Karpas-422 (cell line): ENCODE results near the gene AIF1L. TPM values are rescaled to one million over a fixed set of nuclear protein-coding genes. Genes with fewer than 3 reads are reported as not detected.

Experiments used
- DNase-seq: peaks from one replicate; pipeline ENCODE4 v3.0.0-alpha.2; 2015
- H2AFZ ChIP-seq: fragments of 200-600 bp; sonication (generic); 2 replicates; pipeline ENCODE4 v1.6.1; 2014; ENCODE audit warnings: antibody characterized with exemption, low read length, mixed read lengths
- H3K27ac ChIP-seq: fragments of 200-600 bp; sonication (generic); 2 replicates; pipeline ENCODE4 v1.5.1; 2014; ENCODE audit warnings: mild to moderate bottlenecking, low read length, moderate library complexity
- H3K27me3 ChIP-seq: fragments of 200-600 bp; sonication (generic); 2 replicates; pipeline ENCODE4 v1.6.1; 2014; ENCODE audit warnings: low read length, mixed read lengths
- H3K36me3 ChIP-seq: fragments of 200-600 bp; sonication (generic); 2 replicates; pipeline ENCODE4 v1.6.1; 2014; ENCODE audit warnings: low read length, mixed read lengths; ENCODE audit not compliant: insufficient read depth
- H3K4me1 ChIP-seq: fragments of 200-600 bp; sonication (generic); 2 replicates; pipeline ENCODE4 v1.6.1; 2014; ENCODE audit warnings: mild to moderate bottlenecking, low read length, mixed read lengths
- H3K4me2 ChIP-seq: fragments of 200-600 bp; sonication (generic); 2 replicates; pipeline ENCODE4 v1.6.1; 2014; ENCODE audit warnings: low read length, low read depth, mild to moderate bottlenecking; ENCODE audit not compliant: poor library complexity, severe bottlenecking
- H3K4me3 ChIP-seq: fragments of 200-600 bp; sonication (generic); 2 replicates; pipeline ENCODE4 v1.5.1; 2014; ENCODE audit warnings: mild to moderate bottlenecking, antibody characterized with exemption, low read length, mixed read lengths
- H3K79me2 ChIP-seq: fragments of 200-600 bp; sonication (generic); 2 replicates; pipeline ENCODE4 v1.6.1; 2014; ENCODE audit warnings: mild to moderate bottlenecking, low read length, mixed read lengths
- H3K9ac ChIP-seq: fragments of 200-600 bp; sonication (generic); 2 replicates; pipeline ENCODE4 v1.6.0; 2014; ENCODE audit warnings: low read length
- H3K9me2 ChIP-seq: fragments of 200-600 bp; sonication (generic), shearing (Covaris generic); replicated peaks from 2 replicates; pipeline ENCODE4 v1.6.0; 2014; ENCODE audit warnings: mild to moderate bottlenecking, low read length, moderate library complexity; ENCODE audit not compliant: insufficient read depth
- H3K9me3 ChIP-seq: fragments of 300-700, 200-600 bp; sonication (generic); 2 replicates; pipeline ENCODE4 v1.6.1; 2014; ENCODE audit warnings: low read length, mixed read lengths
- H4K20me1 ChIP-seq: fragments of 200-600 bp; sonication (generic); 2 replicates; pipeline ENCODE4 v1.6.1; 2014; ENCODE audit warnings: mild to moderate bottlenecking, antibody characterized with exemption, low read length, low read depth; ENCODE audit not compliant: insufficient read depth
- small RNA-seq: library from RNA; depleted of rRNA; stranded (forward); fragments of <200 nt; gene quantifications from one replicate; pipeline ENCODE3, GENCODE V24; 2014
- total RNA-seq: library from RNA; depleted of rRNA; stranded (reverse); fragments of >200 nt; shearing (Covaris generic); gene quantifications from 2 replicates; pipeline ENCODE4 v1.2.3, GENCODE V29; 2014; ENCODE audit warnings: low replicate concordance; rRNA removed

AIF1L gene
- total RNA-seq, 1 experiment from 2014 or later = not detected

DNA sequence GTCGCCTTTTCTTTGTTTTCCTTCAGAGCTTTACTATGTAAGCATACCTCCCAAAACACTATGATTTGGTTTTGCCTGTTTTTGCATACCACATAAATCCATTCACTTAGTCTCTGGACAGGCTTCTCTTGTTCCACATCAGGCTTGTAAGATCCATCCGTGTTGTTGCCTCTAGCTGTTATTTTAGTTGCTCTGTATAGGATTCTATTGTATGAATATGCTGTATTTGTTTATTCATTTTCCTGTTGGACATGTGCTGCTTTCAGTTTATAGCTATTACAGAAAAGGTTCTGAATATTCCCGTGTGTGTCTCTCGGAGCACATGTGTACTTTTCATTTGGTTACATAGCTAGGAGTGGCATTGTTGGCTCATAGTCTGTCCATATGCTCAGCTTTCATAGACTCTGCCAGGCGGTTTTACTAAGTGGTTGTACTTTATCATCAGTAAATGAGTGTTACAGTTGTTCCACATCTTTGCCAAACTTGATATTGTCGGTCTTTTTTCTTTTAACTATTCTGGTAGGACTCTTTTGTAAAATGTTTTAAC is 70.9 kb downstream of the AIF1L start:
- peaks cover 58% of the 10 kb centered on the region for H3K36me3 ChIP-seq

DNA sequence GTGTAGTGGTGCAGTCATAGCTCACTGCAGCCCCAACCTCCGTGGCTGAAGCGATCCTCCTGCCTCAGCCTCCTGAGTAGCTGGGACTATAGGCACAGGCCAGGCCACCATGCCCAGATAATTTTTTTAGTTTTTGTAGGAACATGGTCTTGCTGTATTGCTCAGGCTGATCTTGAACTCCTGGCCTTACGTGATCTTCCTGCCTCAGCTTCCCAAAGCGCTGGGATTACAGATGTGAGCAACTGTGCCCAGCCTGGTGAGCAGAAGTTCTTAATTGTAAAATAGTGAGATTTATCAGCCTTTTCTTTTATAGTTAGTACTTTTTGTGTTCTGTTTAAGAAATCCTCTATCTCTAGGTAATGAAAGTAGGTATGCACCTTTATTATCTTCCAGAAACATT is 71.6 kb downstream of the AIF1L start:
- H3K27ac ChIP-seq = no peak overlapping the region
- no peak overlapping the region for H2AFZ ChIP-seq
- H3K4me2 ChIP-seq = no peak overlapping the region
- H3K4me3 ChIP-seq = no peak overlapping the region
- DNase-seq = no peak
- H4K20me1 ChIP-seq = no peaks in the 10 kb centered on the region
- H3K27me3 ChIP-seq = no peaks in the 10 kb centered on the region
- H3K9me3 ChIP-seq = no peaks in the 10 kb centered on the region
- no peak overlapping the region for H3K9ac ChIP-seq
- no peaks in the 10 kb centered on the region for H3K4me1 ChIP-seq
- peaks cover 59% of the 10 kb centered on the region for H3K79me2 ChIP-seq
- peaks cover 55% of the 10 kb centered on the region for H3K36me3 ChIP-seq
- H3K9me2 ChIP-seq = no peaks in the 10 kb centered on the region

More for the DNA sequence above, 70.9 kb downstream of the AIF1L start:
- H3K4me2 ChIP-seq = no peak overlapping the region
- DNase-seq = no peak
- H3K79me2 ChIP-seq = peaks cover 62% of the 10 kb centered on the region
- no peaks in the 10 kb centered on the region for H4K20me1 ChIP-seq
- H3K27me3 ChIP-seq = no peaks in the 10 kb centered on the region
- no peak overlapping the region for H3K9ac ChIP-seq
- no peaks in the 10 kb centered on the region for H3K9me3 ChIP-seq
- no peaks in the 10 kb centered on the region for H3K4me1 ChIP-seq
- no peak overlapping the region for H3K27ac ChIP-seq
- no peak overlapping the region for H2AFZ ChIP-seq
- H3K9me2 ChIP-seq = no peaks in the 10 kb centered on the region
- no peak overlapping the region for H3K4me3 ChIP-seq

DNA sequence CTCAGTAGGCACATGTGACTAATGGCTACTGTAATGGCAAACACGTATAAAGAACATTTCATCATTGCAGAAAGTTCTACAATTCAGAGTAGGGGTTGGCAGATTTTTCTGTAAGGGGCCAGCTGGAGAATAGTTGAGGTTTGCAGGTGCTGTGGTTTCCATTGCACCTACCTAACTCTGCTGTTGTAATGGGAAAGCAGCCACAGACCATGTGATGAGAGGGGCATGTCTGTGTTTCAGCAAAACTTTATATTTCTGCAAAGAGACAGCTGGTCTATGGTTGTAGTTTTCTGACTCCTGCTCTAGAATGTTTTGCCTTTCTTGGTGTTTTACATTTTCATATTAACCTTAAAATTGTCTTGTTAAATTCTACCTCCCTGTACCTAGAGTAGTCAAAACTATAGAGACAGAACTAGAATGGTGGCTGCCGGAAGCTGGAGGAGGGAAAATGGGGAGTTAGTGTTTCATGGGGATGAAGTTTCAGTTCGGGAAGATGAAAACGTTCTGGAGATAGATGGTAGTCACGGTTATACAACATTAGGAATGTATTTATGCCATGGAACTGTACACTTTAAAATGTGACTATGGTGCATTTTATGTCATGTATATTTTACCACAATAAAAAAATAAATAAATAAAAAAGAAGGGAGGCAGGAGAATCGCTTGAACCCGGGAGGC is 73.4 kb downstream of the AIF1L start:
- no peak overlapping the region for H2AFZ ChIP-seq
- no peak for DNase-seq
- H3K36me3 ChIP-seq = peaks cover 41% of the 10 kb centered on the region
- no peak overlapping the region for H3K9ac ChIP-seq
- H3K4me1 ChIP-seq = peaks cover 1% of the 10 kb centered on the region
- H3K27ac ChIP-seq = no peak overlapping the region
- no peaks in the 10 kb centered on the region for H3K27me3 ChIP-seq
- no peaks in the 10 kb centered on the region for H3K9me3 ChIP-seq
- H3K79me2 ChIP-seq = peaks cover 53% of the 10 kb centered on the region
- H3K4me2 ChIP-seq = no peak overlapping the region
- no peak overlapping the region for H3K4me3 ChIP-seq
- no peaks in the 10 kb centered on the region for H3K9me2 ChIP-seq
- H4K20me1 ChIP-seq = no peaks in the 10 kb centered on the region

Small RNAs within 50 kb of the gene (small RNA-seq; reads per million reads assigned to genes)
- not detected for gene RNU6-881P

Other genes starting within 250 kb of the AIF1L start
- not detected in 2 replicates for gene QRFP, start 199.7 kb upstream of the AIF1L start, total RNA-seq
- gene FIBCD1, start 157.3 kb upstream of the AIF1L start, total RNA-seq = not detected in 2 replicates
- gene LAMC3, start 87.4 kb upstream of the AIF1L start, total RNA-seq = not detected in 2 replicates
- 19.3 and 41.9 TPM in 2 replicates for gene NUP214, start 29.1 kb downstream of the AIF1L start, total RNA-seq
- gene FAM78A, start 180.0 kb downstream of the AIF1L start, total RNA-seq = 31.6 and 43.9 TPM in 2 replicates
- not detected in 2 replicates for gene PLPP7, start 193.2 kb downstream of the AIF1L start, total RNA-seq